Activated CD8-positive, alpha-beta T cell treated with anti-CD3 and anti-CD28 coated beads, Interleukin-2, amount 10 ng/mL, durations not matched to agents 7 days and 5 days (primary cell): Measurements from ENCODE around the gene ANG. TPM values are rescaled to one million over a fixed set of nuclear protein-coding genes. Genes with fewer than 3 reads are reported as not detected.

Experiments used
- ATAC-seq: fragments of 150-1000 bp; cut with Tn5 transposase; one replicate; pipeline ENCODE4 v1.10.0; 2021; ENCODE audit warnings: moderate library complexity
- CTCF ChIA-PET: fragments of 350-600 bp; sonication (Branson Sonifier 250); formaldehyde crosslinking; loops from one replicate; lab custom pipeline; 2021; ENCODE audit warnings: antibody characterized with exemption; lab: Charles Lee
- POLR2A ChIA-PET: fragments of 350-600 bp; sonication (Branson Sonifier 250); formaldehyde crosslinking; loops from one replicate; lab custom pipeline; 2021; ENCODE audit warnings: antibody characterized with exemption; lab: Charles Lee
- DNase-seq: peaks from one replicate; pipeline ENCODE4 v3.0.0-alpha.2; 2020
- H3K27ac Mint-ChIP-seq: one replicate; pipeline ENCODE4 v1.8.0; 2021; ENCODE audit warnings: mild to moderate bottlenecking, mixed read lengths
- H3K27me3 Mint-ChIP-seq: one replicate; pipeline ENCODE4 v1.8.0; 2021; ENCODE audit warnings: low read depth, mixed read lengths
- H3K36me3 Mint-ChIP-seq: one replicate; pipeline ENCODE4 v1.8.0; 2021; ENCODE audit warnings: low read depth, mixed read lengths
- H3K4me1 Mint-ChIP-seq: one replicate; pipeline ENCODE4 v1.8.0; 2021; ENCODE audit warnings: low read depth, mixed read lengths
- H3K4me3 Mint-ChIP-seq: one replicate; pipeline ENCODE4 v1.8.0; 2021; ENCODE audit warnings: mild to moderate bottlenecking, mixed read lengths
- H3K9me3 Mint-ChIP-seq: one replicate; pipeline ENCODE4 v1.8.0; 2022; ENCODE audit warnings: mixed read lengths; ENCODE audit not compliant: insufficient read depth
- total RNA-seq, 2 experiments: library from RNA; stranded (reverse); gene quantifications; one replicate each; pipeline ENCODE4 v1.2.3, GENCODE V29; 2021

ANG gene
- total RNA-seq, 2 experiments from 2014 or later, result 1.1 to 1.4 TPM

DNA sequence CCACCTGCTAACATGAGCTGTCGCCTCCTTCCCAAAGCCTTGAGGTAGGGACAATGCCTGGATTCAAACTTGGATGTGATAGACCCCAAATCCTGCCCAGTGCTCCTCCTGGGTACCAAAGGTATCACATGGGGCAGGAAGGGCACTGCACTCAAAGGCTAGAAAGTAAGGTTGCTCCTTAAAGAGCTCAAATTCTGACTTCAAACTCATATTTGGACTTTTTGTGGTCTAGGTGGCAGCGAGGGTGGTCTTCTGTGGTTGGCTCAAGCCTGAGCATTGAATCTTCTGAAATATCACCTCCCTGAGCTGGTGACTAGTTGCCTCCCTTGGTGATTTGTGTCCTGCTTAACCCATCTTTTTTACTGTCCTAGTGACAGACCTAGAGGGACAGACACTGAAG, 12.5 kb upstream of the ANG start:
- CTCF ChIA-PET, result interaction anchor here (1.0 to 1.9 kb wide), 6 partner anchors 8 to 183 kb away, joined by 3 to 9 read pairs (median 6); no protein-coding TSS in a partner anchor
- peaks cover 15% of the 10 kb centered on the region for H3K27me3 Mint-ChIP-seq
- POLR2A ChIA-PET, result no interaction called here
- no peak overlapping the region for H3K27ac Mint-ChIP-seq
- H3K9me3 Mint-ChIP-seq, result no peaks in the 10 kb centered on the region
- DNase-seq (no peak), ATAC-seq (no peak)
- peaks cover 9% of the 10 kb centered on the region for H3K4me1 Mint-ChIP-seq
- H3K4me3 Mint-ChIP-seq, result no peak overlapping the region
- H3K36me3 Mint-ChIP-seq, result no peaks in the 10 kb centered on the region

DNA sequence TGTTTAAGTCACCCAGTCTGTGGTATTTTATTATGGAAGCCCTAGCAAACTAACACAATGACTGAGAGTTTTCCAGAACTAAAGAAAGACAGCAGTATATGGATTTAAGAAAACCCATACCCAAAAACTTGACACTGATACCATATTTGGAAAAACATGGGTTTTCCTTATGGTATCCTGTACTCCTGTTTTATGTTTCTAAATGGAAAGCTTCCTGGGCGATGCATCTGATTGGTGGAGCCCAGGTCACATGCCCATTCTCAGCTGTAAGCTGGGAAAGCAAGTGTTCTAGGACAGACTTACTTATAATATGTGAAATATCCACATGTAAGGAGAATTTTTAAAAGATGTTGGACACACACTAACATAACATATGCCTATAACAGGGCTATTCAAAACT, 8.7 kb upstream of the ANG start:
- Mint-ChIP-seq H3K36me3 (no peaks in the 10 kb centered on the region), H3K27me3 (peaks cover 13% of the 10 kb centered on the region), H3K9me3 (no peaks in the 10 kb centered on the region), H3K4me3 (no peak overlapping the region), H3K4me1 (peaks cover 10% of the 10 kb centered on the region), H3K27ac (no peak overlapping the region)
- CTCF ChIA-PET, result interaction anchor here (1.2 to 9.1 kb wide), 8 partner anchors 11 to 353 kb away, joined by 3 to 189 read pairs (median 16); no protein-coding TSS in a partner anchor
- DNase-seq (no peak), ATAC-seq (no peak)
- POLR2A ChIA-PET, result interaction anchor here (0.9 to 3.6 kb wide), 4 partner anchors 12 to 337 kb away, joined by 3 to 21 read pairs (median 8); partner anchors contain the start of genes PARP2 and PNP

DNA sequence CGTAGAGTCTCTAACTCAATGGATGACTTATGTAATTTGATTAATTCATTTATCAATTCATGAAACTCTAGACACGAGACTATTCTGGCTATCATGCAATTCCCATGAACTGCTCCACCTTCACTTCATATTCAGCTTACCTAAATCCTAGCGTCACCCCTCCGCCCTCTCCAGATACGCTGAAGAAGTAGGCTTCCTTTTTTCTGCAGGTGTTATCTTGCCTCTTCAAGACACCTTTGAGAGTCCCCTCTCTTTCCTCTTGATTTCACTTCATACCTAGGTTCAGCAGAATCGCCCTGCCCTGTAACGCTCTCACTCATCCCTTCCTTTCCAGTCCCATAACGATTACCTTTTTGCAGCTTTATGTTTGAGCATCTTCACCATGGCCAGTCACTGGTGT, 8.2 kb upstream of the ANG start:
- H3K4me3 Mint-ChIP-seq, result no peak overlapping the region
- ATAC-seq (no peak), DNase-seq (no peak)
- peaks cover 13% of the 10 kb centered on the region for H3K27me3 Mint-ChIP-seq
- POLR2A ChIA-PET, result interaction anchor here (0.9 to 3.6 kb wide), 7 partner anchors 12 to 337 kb away, joined by 3 to 21 read pairs (median 5); partner anchors contain the start of genes PARP2, PNP and TEP1
- H3K36me3 Mint-ChIP-seq, result no peaks in the 10 kb centered on the region
- CTCF ChIA-PET, result interaction anchor here (1.0 to 9.1 kb wide), 13 partner anchors 11 to 423 kb away, joined by 3 to 189 read pairs (median 11); no protein-coding TSS in a partner anchor
- H3K9me3 Mint-ChIP-seq, result no peaks in the 10 kb centered on the region
- H3K27ac Mint-ChIP-seq, result no peak overlapping the region
- H3K4me1 Mint-ChIP-seq, result peaks cover 14% of the 10 kb centered on the region

DNA sequence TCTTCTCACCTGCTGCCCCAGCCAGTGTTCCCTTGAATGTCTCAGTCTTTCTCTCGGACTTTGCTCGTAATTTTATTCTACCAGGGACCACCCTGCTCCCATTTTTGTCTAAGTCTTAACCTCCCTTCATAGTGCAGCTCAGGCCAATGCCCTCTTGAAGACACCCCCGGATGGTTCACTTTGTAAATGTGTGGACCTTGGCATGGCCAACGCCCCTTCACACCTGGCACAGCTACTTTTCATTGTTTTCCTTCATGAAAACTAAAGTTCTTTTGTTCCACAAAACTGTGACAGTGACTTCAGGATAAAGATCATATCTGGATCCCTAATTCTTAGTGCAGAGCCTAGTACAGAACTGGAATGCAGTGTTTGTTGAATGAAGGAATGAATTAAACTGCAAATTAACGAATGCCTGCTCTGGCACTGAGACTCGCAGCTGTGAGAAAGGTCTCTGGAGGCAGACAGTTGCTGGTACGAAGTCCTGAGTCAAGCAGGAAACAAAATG, 7.7 kb upstream of the ANG start:
- ATAC-seq, result no peak
- CTCF ChIA-PET, result interaction anchor here (0.7 to 9.1 kb wide), 18 partner anchors 10 to 422 kb away, joined by 3 to 189 read pairs (median 6); partner anchors contain the start of genes CCNB1IP1 and TTC5

DNA sequence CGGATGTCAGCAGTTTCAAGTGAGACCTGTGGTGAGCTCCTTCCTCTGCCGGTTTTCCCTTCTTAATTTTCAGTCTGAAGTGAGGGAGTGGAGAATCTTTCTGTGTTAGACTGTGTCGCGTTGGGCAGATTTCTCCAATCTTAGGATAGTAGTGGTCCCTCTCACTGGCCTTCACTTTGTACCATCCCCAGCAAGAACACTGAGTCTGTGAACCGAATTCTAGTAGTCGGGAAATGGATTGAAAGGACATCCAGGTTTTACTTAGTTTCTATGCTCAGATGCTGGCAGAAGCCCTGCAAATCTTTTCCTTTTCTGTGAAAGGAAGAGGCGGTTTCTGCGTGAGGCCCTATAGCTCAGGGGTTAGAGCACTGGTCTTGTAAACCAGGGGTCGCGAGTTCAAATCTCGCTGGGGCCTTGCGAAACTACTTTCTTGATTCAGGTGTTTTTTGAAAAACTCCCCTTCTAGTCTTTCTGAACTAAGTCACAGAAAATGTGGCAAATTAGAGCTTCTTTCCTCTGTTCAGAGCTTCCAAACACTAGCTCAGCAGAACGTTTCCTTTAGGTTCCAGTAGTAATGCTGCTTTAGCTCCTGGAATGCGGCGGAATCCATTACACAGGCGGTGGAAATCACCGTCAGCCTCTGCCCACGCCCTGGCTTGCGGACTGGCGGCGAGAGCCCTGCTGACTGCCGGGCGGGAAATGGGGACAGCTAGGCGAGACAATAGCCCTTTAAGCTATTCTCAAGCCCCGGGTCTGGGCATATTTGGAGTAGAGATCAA, 7.0 kb upstream of the ANG start:
- ChIA-PET CTCF (interaction anchor here (0.7 to 9.1 kb wide), 22 partner anchors 10 to 422 kb away, joined by 3 to 189 read pairs (median 6); partner anchors contain the start of genes CCNB1IP1 and TTC5), POLR2A (interaction anchor here (1.0 to 3.6 kb wide), 8 partner anchors 13 to 338 kb away, joined by 3 to 21 read pairs (median 5); partner anchors contain the start of genes PARP2, PNP and TEP1)
- ATAC-seq (peak; percentile 21), DNase-seq (peak; percentile 92)
- H3K4me1 Mint-ChIP-seq, result peaks cover 14% of the 10 kb centered on the region
- no peak overlapping the region for H3K27ac Mint-ChIP-seq
- H3K36me3 Mint-ChIP-seq, result no peaks in the 10 kb centered on the region
- peaks cover 3% of the 10 kb centered on the region for H3K27me3 Mint-ChIP-seq
- no peak overlapping the region for H3K4me3 Mint-ChIP-seq
- H3K9me3 Mint-ChIP-seq, result no peaks in the 10 kb centered on the region

More for the DNA sequence above, 7.7 kb upstream of the ANG start:
- Mint-ChIP-seq H3K27ac (no peak overlapping the region), H3K27me3 (peaks cover 10% of the 10 kb centered on the region), H3K36me3 (no peaks in the 10 kb centered on the region), H3K9me3 (no peaks in the 10 kb centered on the region), H3K4me3 (no peak overlapping the region), H3K4me1 (peaks cover 12% of the 10 kb centered on the region)
- POLR2A ChIA-PET, result interaction anchor here (0.9 to 3.6 kb wide), 9 partner anchors 13 to 338 kb away, joined by 3 to 21 read pairs (median 5); partner anchors contain the start of genes PARP2, PNP and TEP1
- DNase-seq, result no peak

DNA sequence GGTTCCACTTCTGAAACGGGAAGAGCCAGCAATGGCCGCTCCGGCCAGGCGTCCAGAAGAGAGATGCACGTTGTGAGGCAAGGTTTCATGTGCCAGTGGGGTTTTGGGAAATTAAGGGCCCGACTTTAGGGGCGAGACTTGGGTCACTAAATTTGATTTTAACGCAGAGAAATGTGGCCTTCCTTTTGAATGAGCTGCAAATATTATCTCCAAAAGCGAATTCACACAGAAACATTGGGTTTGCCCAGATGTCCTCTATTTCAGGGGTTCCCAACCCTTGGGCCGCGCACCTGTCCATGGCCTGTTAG, 6.5 kb upstream of the ANG start:
- Mint-ChIP-seq H3K27me3 (no peaks in the 10 kb centered on the region), H3K9me3 (no peaks in the 10 kb centered on the region), H3K4me1 (peaks cover 14% of the 10 kb centered on the region), H3K4me3 (no peak overlapping the region), H3K36me3 (no peaks in the 10 kb centered on the region), H3K27ac (no peak overlapping the region)
- DNase-seq, result no peak
- CTCF ChIA-PET, result interaction anchor here (0.8 to 9.1 kb wide), 17 partner anchors 9 to 376 kb away, joined by 3 to 189 read pairs (median 7); partner anchors contain the start of gene TTC5
- POLR2A ChIA-PET, result interaction anchor here (0.6 to 3.6 kb wide), 6 partner anchors 11 to 339 kb away, joined by 3 to 21 read pairs (median 4); partner anchors contain the start of genes PARP2 and TEP1
- no peak for ATAC-seq

DNA sequence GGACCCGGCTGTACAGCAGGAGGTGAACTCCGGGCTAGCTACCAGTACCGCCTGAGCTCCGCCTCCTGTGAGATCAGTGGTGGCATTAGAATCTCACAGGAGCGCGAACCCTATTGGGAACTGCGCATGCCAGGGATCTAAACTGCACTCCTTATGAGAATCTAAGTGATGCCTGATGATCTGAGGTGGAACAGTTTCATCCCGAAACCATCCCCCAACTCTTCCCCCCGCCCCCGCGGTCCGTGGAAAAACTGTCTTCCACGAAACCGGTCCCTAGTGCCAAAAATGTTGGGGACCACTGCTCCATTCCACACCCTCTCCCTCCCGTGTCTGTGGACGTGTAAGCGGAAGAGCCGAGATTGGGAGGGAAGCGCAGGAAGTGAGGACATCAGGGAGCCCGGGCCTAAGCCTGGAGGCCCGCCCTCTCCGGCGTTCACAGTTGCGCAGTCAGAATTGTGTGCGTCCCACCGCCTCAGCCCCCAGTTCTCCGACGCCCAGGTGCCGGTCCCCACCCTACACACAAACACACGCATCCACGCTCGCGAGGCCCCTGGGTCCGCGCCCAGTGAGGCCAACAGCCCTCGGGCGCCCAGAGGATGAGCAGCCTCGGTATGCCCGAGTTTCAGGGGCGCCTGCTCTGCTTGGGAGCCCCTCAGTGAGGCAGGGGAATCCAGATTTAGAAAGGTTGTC, 6.0 kb upstream of the ANG start:
- H3K27me3 Mint-ChIP-seq, result no peaks in the 10 kb centered on the region
- peaks cover 14% of the 10 kb centered on the region for H3K4me1 Mint-ChIP-seq
- H3K9me3 Mint-ChIP-seq, result no peaks in the 10 kb centered on the region
- ChIA-PET CTCF (interaction anchor here (0.7 to 9.1 kb wide), 18 partner anchors 9 to 357 kb away, joined by 3 to 189 read pairs (median 6); partner anchors contain the start of gene PARP2), POLR2A (interaction anchor here (0.6 to 3.6 kb wide), 4 partner anchors 12 to 213 kb away, joined by 3 to 21 read pairs (median 4); no protein-coding TSS in a partner anchor)
- ATAC-seq, result peak; percentile 60
- peak; percentile 83 for DNase-seq
- no peaks in the 10 kb centered on the region for H3K36me3 Mint-ChIP-seq
- H3K27ac Mint-ChIP-seq, result no peak overlapping the region
- H3K4me3 Mint-ChIP-seq, result no peak overlapping the region

DNA sequence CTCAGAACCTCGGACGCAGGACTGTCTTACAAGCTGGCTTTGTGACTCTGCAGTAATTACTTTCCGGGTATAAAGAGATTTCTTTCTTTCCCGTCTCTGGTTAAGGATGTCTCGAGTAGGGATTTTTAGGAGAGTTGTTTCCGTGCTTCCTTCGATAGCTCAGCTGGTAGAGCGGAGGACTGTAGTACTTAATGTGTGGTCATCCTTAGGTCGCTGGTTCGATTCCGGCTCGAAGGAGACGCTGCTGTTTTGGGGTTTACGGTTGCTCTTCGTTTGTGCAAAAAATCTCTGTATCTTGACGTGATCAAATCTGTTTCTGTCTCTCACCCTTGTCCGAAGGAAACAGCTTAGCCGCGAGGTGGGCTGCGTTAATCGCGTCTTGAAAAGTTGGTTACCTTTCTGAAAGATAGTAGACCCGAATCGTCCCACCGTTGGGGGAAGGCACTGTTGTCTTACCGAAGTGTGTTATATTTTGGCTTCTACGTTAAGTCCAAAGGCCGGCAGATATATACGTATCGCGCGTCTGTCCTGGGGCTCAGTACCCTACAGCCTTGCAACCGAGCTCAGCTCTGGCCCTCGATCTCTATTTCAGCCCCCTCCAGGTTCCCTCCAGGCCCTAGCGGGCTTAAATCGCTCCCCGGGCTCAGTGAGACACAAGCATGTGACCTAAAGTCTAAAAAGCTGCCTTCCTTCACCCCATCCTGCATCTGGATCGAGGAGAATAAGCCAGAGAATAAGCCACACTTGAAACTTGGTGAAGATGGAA, 5.3 kb upstream of the ANG start:
- H3K4me3 Mint-ChIP-seq, result no peak overlapping the region
- H3K4me1 Mint-ChIP-seq, result peaks cover 14% of the 10 kb centered on the region
- no peaks in the 10 kb centered on the region for H3K27me3 Mint-ChIP-seq
- POLR2A ChIA-PET, result interaction anchor here (1.3 to 3.6 kb wide), 6 partner anchors 10 to 340 kb away, joined by 3 to 21 read pairs (median 6); partner anchors contain the start of gene PARP2
- H3K9me3 Mint-ChIP-seq, result no peaks in the 10 kb centered on the region
- ATAC-seq (peak; percentile 38), DNase-seq (peak; percentile 88)
- CTCF ChIA-PET, result interaction anchor here (0.7 to 9.1 kb wide), 16 partner anchors 8 to 355 kb away, joined by 3 to 189 read pairs (median 6); partner anchors contain the start of gene PARP2
- H3K36me3 Mint-ChIP-seq, result no peaks in the 10 kb centered on the region
- H3K27ac Mint-ChIP-seq, result no peak overlapping the region

DNA sequence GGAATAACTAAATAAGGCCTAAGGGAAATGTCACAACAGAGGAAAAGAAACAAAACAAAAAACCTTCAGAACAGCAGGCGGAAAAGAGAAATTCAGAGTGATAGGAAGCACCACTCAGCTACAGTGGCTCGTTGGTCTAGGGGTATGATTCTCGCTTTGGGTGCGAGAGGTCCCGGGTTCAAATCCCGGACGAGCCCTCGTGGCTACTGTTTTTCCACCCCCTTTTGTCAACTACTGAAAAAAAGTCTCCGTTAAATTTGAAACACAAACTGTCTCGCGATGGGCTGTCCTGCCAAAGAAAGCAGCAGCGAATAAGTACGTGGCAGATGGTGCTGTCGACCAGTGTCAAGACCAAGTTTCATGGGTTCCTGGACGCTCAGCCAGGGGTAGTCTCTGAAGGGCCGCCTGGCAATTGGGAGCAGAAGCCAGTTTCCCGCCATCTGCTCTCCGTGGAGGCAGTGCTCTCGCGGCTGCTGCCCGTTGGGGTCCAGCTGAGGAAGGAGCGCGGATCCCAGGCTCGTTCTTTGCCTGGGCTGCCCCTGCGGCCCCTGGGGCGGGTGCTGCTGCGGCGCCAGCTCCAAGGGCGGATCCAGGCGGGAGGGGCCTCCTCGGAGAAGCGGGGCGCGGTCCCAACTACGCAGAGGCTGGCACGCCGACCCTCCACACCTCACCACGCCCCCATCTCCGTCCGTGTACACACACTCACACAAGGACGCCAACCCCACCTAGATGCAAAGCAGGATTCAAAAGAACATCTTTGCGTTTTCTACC, 4.5 kb upstream of the ANG start, which contains the start of gene RNASE4:
Gene RNASE4, plus strand, starts transcription at position 670 of the 771 bp plus-strand sequence. CDS start 14,812 bp downstream, outside the sequence.
- POLR2A ChIA-PET, result interaction anchor here (1.0 to 3.2 kb wide), 6 partner anchors 10 to 341 kb away, joined by 3 to 14 read pairs (median 6); partner anchors contain the start of gene PARP2
- no peaks in the 10 kb centered on the region for H3K36me3 Mint-ChIP-seq
- H3K27ac Mint-ChIP-seq, result no peak within 1 kb of the TSS

More for the DNA sequence above, 4.5 kb upstream of the ANG start, which contains the start of gene RNASE4:
- H3K9me3 Mint-ChIP-seq, result no peaks in the 10 kb centered on the region
- H3K4me1 Mint-ChIP-seq, result peaks cover 14% of the 10 kb centered on the region
- CTCF ChIA-PET, result interaction anchor here (1.0 to 9.1 kb wide), 16 partner anchors 7 to 356 kb away, joined by 3 to 189 read pairs (median 5); partner anchors contain the start of gene PARP2
- H3K4me3 Mint-ChIP-seq, result no peak within 1 kb of the TSS
- no peaks in the 10 kb centered on the region for H3K27me3 Mint-ChIP-seq
- ATAC-seq (peak; percentile 45), DNase-seq (peak; percentile 87)
